ENCODE data around the gene NR6A1.

DNA sequence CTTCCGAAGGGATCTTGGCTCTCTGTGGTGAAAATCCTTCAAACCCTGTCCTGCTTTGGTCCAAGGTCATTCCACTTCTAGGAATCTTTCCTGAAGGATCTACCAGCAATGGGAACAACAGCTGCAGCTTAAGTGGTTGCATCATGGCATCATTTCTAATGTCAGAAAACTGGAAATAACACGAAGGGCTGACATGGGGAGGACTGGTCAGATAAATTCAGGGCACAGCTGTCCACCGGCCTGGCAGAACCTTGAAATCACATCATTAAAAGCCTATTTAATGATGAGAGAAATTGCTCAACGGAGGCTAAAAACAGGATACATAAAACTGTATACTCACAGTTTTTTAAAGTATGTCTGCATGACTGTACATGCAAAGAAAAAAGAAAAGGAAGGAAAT, 34.1 kb upstream of the NR6A1 start:
- no peak for TF ChIP-seq EZH2 (IDR thresholded peaks at IDR 0.05; ENCODE audit: insufficient read depth, poor library complexity, severe bottlenecking)
- TF ChIP-seq EZH2phosphoT487 (IDR thresholded peaks at IDR 0.05; ENCODE audit: insufficient read depth, low read depth): no peak
